ENCODE data around the gene SLCO2A1.

GRCh38 chr3:133953297-133953696, 76.4 kb downstream of the SLCO2A1 start:
- TF ChIP-seq CTCF (IDR thresholded peaks at IDR 0.05; ENCODE audit: insufficient read depth, low read length, poor library complexity, severe bottlenecking) (no peak), EZH2phosphoT487 (conservative IDR thresholded peaks at IDR 0.05; ENCODE audit: low read length) (no peak)

Measured in SU-DHL-6 (cell line).